GM23338 (cell line): Measurements from ENCODE around the gene GUCY1B1. TPM values are rescaled to one million over a fixed set of nuclear protein-coding genes. Genes with fewer than 3 reads are reported as not detected.

ENCODE experiments used
- ATAC-seq: fragments of 200-7000 bp; cut with Tn5 transposase; 3 replicates; pipeline ENCODE4 v1.9.1; 2020
- DNase-seq: peaks from one replicate; pipeline ENCODE4 v3.0.0-alpha.2; 2015; ENCODE audit warnings: low spot score
- H2AFZ ChIP-seq: fragments of 200-600 bp; sonication (generic); 2 replicates; pipeline ENCODE4 v1.8.0; 2016; ENCODE audit warnings: antibody characterized with exemption, mild to moderate bottlenecking, moderate library complexity
- H3F3A ChIP-seq: fragments of 200-600 bp; sonication (generic); replicated peaks from 2 replicates; pipeline ENCODE4 v1.8.0; 2017; ENCODE audit warnings: antibody characterized with exemption, mixed run types, low read depth
- H3K27ac ChIP-seq: fragments of 200-600 bp; sonication (generic); 2 replicates; pipeline ENCODE4 v1.6.1; 2016; ENCODE audit warnings: low read depth
- H3K27me3 ChIP-seq: fragments of 200-600 bp; sonication (generic); 2 replicates; pipeline ENCODE4 v1.8.0; 2016; ENCODE audit warnings: mild to moderate bottlenecking, mixed run types, moderate library complexity; ENCODE audit not compliant: insufficient read depth
- H3K36me3 ChIP-seq: fragments of 200-600 bp; sonication (generic); 2 replicates; pipeline ENCODE4 v1.8.0; 2016; ENCODE audit warnings: mild to moderate bottlenecking; ENCODE audit not compliant: insufficient read depth
- H3K4me1 ChIP-seq: fragments of 200-600 bp; sonication (generic); 2 replicates; pipeline ENCODE4 v1.8.0; 2016; ENCODE audit warnings: mild to moderate bottlenecking, moderate library complexity; ENCODE audit not compliant: insufficient read depth
- H3K4me2 ChIP-seq: fragments of 200-600 bp; sonication (generic); 2 replicates; pipeline ENCODE4 v1.7.1; 2017; ENCODE audit warnings: mixed run types
- H3K4me3 ChIP-seq: fragments of 200-600 bp; sonication (generic); 2 replicates; pipeline ENCODE4 v1.6.1; 2016; ENCODE audit warnings: mixed run types
- H3K79me2 ChIP-seq: fragments of 200-600 bp; sonication (generic); replicated peaks from 2 replicates; pipeline ENCODE4 v1.8.0; 2017; ENCODE audit warnings: mild to moderate bottlenecking; ENCODE audit not compliant: insufficient read depth
- H3K9me2 ChIP-seq: fragments of 200-600 bp; sonication (generic); 2 replicates; pipeline ENCODE4 v1.8.0; 2017; ENCODE audit not compliant: insufficient read depth
- H4K20me1 ChIP-seq: fragments of 200-600 bp; sonication (generic); replicated peaks from 2 replicates; pipeline ENCODE4 v1.8.0; 2017; ENCODE audit warnings: mild to moderate bottlenecking; ENCODE audit not compliant: insufficient read depth
- H3K27ac Mint-ChIP-seq: 2 replicates; pipeline ENCODE4 v1.8.0; 2020; ENCODE audit warnings: inconsistent platforms, mild to moderate bottlenecking, moderate library complexity, mixed read lengths
- H3K27me3 Mint-ChIP-seq: 3 replicates; pipeline ENCODE4 v1.8.0; 2022; ENCODE audit warnings: low read depth, mild to moderate bottlenecking, moderate library complexity, mixed read lengths, inconsistent platforms; ENCODE audit not compliant: insufficient read depth, poor library complexity
- H3K36me3 Mint-ChIP-seq: 3 replicates; pipeline ENCODE4 v1.8.0; 2021; ENCODE audit warnings: low read depth, mild to moderate bottlenecking, inconsistent platforms, moderate library complexity, mixed read lengths
- H3K4me1 Mint-ChIP-seq: 3 replicates; pipeline ENCODE4 v1.8.0; 2020; ENCODE audit warnings: mild to moderate bottlenecking, inconsistent platforms, mixed read lengths
- H3K4me3 Mint-ChIP-seq: 3 replicates; pipeline ENCODE4 v1.8.0; 2021; ENCODE audit warnings: moderate library complexity, mild to moderate bottlenecking, inconsistent platforms, mixed read lengths
- H3K9me3 Mint-ChIP-seq: 3 replicates; pipeline ENCODE4 v1.8.0; 2020; ENCODE audit warnings: moderate library complexity, mild to moderate bottlenecking, inconsistent platforms, mixed read lengths
- CREB1 ChIP-seq: fragments of 250-450 bp; sonication (Bioruptor Pico); IDR thresholded peaks from 2 replicates; pipeline ENCODE4 v1.5.0; 2020; ENCODE audit warnings: low read depth, mild to moderate bottlenecking, moderate library complexity
- EZH2 ChIP-seq: fragments of 200-600 bp; sonication (generic); IDR thresholded peaks from one replicate; pipeline ENCODE4 v1.8.0; 2017; ENCODE audit warnings: antibody characterized with exemption, mild to moderate bottlenecking, low read depth; ENCODE audit not compliant: unreplicated experiment
- EZH2phosphoT487 ChIP-seq: fragments of 200-600 bp; sonication (generic); IDR thresholded peaks from one replicate; pipeline ENCODE4 v1.8.1; 2018; ENCODE audit warnings: antibody characterized with exemption; ENCODE audit not compliant: unreplicated experiment
- JUNB ChIP-seq: IDR thresholded peaks from one replicate; pipeline ENCODE4 v1.6.1; 2016; ENCODE audit warnings: antibody characterized with exemption; ENCODE audit not compliant: unreplicated experiment
- NANOG ChIP-seq: IDR thresholded peaks from 2 replicates; pipeline ENCODE4 v1.6.1; 2016; ENCODE audit warnings: antibody characterized with exemption, borderline replicate concordance
- POLR2AphosphoS5 ChIP-seq: IDR thresholded peaks from 2 replicates; pipeline ENCODE4 v1.6.1; 2016; ENCODE audit warnings: antibody characterized with exemption, low read depth
- STAT1 ChIP-seq: IDR thresholded peaks from one replicate; pipeline ENCODE4 v1.6.1; 2016; ENCODE audit warnings: antibody characterized with exemption; ENCODE audit not compliant: unreplicated experiment
- ZNF114 ChIP-seq: fragments of 250-450 bp; sonication (Bioruptor Pico); IDR thresholded peaks from 2 replicates; pipeline ENCODE4 v1.5.0; 2020; ENCODE audit warnings: mild to moderate bottlenecking, moderate library complexity
- ZNF331 ChIP-seq: fragments of 250-450 bp; sonication (Bioruptor Pico); IDR thresholded peaks from 2 replicates; pipeline ENCODE4 v1.5.0; 2020; ENCODE audit warnings: low read depth, mild to moderate bottlenecking, moderate library complexity
- polyA plus RNA-seq: library from polyadenylated mRNA; unstranded; fragments of >200 nt; fragmentation: Nextera tagmentation; extraction: Ambion mirVana; gene quantifications from 2 replicates; pipeline ENCODE4 v1.2.1, GENCODE V29; 2016
- total RNA-seq: library from RNA; depleted of rRNA; stranded (reverse); fragments of >200 nt; shearing (Covaris generic); gene quantifications from 2 replicates; pipeline ENCODE4 v1.2.3, GENCODE V29; 2014
- TF ChIP-seq, protein P1 (sequence below): IDR thresholded peaks from one replicate; pipeline ENCODE4 v1.6.1; 2018; ENCODE audit warnings: antibody characterized with exemption; ENCODE audit not compliant: unreplicated experiment
- TF ChIP-seq, protein P2 (sequence below): fragments of 250-450 bp; sonication (Bioruptor Pico); IDR thresholded peaks from 2 replicates; pipeline ENCODE4 v1.5.0; 2020; ENCODE audit warnings: mild to moderate bottlenecking, moderate library complexity
- TF ChIP-seq, protein P3 (sequence below): IDR thresholded peaks from 2 replicates; pipeline ENCODE4 v1.6.1; 2016; ENCODE audit warnings: antibody characterized with exemption
- TF ChIP-seq, protein P4 (sequence below), 2 experiments: fragments of 200-600 bp in 1 of 2; sonication (generic) in 1 of 2; conservative IDR thresholded peaks; 2 replicates each; pipeline versions ENCODE4 v1.5.1 to v1.6.1; 2016 to 2017; ENCODE audit warnings: antibody characterized with exemption in 2 of 2, low read depth in 2 of 2, mild to moderate bottlenecking in 2 of 2, moderate library complexity in 1 of 2

The GUCY1B1 gene
- total and polyA plus RNA-seq, 2 experiments from 2014 or later: 2.6 to 4.3 TPM

DNA sequence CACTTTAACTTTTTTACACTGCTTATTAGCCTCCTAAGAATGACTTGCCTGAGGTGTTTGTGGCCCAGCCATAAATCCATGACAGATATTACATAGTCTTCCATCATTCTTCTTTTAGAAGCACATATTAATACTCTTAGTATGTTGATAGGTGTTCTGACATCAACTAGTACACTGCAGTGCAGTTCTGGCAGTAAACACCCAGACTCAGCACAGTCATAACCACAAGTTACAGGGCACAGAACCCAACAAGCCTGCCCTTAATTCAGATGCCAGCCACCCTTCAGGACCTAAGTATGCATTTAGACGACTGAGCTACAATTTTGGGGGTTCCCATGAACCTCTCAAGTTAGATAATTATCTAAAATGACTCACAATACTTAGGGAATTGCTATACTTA lies 36.5 kb upstream of the GUCY1B1 start:
- no peak overlapping the region for H3K4me2 ChIP-seq
- no peaks in the 10 kb centered on the region for H3F3A ChIP-seq
- H3K9me2 ChIP-seq: 0 out of 2 replicates have a peak, but pooled peaks cover 3% of the 10 kb centered on the region
- H3K4me1 ChIP-seq: no peaks in the 10 kb centered on the region
- H3K36me3 ChIP-seq: no peaks in the 10 kb centered on the region
- no peaks in the 10 kb centered on the region for H3K27me3 ChIP-seq
- no peaks in the 10 kb centered on the region for H3K27me3 Mint-ChIP-seq
- H3K4me3 ChIP-seq: no peak overlapping the region
- no peak overlapping the region for H3K27ac ChIP-seq
- peaks cover 16% of the 10 kb centered on the region for H3K4me1 Mint-ChIP-seq
- no peak overlapping the region for H2AFZ ChIP-seq
- ATAC-seq: no peak
- DNase-seq: no peak
- H3K9me3 Mint-ChIP-seq: no peaks in the 10 kb centered on the region
- H3K4me3 Mint-ChIP-seq: no peak overlapping the region
- H3K36me3 Mint-ChIP-seq: no peaks in the 10 kb centered on the region
- TF ChIP-seq EZH2 (no peak), EZH2phosphoT487 (no peak), JUNB (no peak), POLR2AphosphoS5 (no peak), CREB1 (no peak), ZNF331 (CRISPR knock-in tag) (no peak), STAT1 (no peak), NANOG (no peak), ZNF114 (CRISPR knock-in tag) (no peak)
- TF ChIP-seq, protein P1, sequence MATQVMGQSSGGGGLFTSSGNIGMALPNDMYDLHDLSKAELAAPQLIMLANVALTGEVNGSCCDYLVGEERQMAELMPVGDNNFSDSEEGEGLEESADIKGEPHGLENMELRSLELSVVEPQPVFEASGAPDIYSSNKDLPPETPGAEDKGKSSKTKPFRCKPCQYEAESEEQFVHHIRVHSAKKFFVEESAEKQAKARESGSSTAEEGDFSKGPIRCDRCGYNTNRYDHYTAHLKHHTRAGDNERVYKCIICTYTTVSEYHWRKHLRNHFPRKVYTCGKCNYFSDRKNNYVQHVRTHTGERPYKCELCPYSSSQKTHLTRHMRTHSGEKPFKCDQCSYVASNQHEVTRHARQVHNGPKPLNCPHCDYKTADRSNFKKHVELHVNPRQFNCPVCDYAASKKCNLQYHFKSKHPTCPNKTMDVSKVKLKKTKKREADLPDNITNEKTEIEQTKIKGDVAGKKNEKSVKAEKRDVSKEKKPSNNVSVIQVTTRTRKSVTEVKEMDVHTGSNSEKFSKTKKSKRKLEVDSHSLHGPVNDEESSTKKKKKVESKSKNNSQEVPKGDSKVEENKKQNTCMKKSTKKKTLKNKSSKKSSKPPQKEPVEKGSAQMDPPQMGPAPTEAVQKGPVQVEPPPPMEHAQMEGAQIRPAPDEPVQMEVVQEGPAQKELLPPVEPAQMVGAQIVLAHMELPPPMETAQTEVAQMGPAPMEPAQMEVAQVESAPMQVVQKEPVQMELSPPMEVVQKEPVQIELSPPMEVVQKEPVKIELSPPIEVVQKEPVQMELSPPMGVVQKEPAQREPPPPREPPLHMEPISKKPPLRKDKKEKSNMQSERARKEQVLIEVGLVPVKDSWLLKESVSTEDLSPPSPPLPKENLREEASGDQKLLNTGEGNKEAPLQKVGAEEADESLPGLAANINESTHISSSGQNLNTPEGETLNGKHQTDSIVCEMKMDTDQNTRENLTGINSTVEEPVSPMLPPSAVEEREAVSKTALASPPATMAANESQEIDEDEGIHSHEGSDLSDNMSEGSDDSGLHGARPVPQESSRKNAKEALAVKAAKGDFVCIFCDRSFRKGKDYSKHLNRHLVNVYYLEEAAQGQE: no peak
- TF ChIP-seq, protein P2, sequence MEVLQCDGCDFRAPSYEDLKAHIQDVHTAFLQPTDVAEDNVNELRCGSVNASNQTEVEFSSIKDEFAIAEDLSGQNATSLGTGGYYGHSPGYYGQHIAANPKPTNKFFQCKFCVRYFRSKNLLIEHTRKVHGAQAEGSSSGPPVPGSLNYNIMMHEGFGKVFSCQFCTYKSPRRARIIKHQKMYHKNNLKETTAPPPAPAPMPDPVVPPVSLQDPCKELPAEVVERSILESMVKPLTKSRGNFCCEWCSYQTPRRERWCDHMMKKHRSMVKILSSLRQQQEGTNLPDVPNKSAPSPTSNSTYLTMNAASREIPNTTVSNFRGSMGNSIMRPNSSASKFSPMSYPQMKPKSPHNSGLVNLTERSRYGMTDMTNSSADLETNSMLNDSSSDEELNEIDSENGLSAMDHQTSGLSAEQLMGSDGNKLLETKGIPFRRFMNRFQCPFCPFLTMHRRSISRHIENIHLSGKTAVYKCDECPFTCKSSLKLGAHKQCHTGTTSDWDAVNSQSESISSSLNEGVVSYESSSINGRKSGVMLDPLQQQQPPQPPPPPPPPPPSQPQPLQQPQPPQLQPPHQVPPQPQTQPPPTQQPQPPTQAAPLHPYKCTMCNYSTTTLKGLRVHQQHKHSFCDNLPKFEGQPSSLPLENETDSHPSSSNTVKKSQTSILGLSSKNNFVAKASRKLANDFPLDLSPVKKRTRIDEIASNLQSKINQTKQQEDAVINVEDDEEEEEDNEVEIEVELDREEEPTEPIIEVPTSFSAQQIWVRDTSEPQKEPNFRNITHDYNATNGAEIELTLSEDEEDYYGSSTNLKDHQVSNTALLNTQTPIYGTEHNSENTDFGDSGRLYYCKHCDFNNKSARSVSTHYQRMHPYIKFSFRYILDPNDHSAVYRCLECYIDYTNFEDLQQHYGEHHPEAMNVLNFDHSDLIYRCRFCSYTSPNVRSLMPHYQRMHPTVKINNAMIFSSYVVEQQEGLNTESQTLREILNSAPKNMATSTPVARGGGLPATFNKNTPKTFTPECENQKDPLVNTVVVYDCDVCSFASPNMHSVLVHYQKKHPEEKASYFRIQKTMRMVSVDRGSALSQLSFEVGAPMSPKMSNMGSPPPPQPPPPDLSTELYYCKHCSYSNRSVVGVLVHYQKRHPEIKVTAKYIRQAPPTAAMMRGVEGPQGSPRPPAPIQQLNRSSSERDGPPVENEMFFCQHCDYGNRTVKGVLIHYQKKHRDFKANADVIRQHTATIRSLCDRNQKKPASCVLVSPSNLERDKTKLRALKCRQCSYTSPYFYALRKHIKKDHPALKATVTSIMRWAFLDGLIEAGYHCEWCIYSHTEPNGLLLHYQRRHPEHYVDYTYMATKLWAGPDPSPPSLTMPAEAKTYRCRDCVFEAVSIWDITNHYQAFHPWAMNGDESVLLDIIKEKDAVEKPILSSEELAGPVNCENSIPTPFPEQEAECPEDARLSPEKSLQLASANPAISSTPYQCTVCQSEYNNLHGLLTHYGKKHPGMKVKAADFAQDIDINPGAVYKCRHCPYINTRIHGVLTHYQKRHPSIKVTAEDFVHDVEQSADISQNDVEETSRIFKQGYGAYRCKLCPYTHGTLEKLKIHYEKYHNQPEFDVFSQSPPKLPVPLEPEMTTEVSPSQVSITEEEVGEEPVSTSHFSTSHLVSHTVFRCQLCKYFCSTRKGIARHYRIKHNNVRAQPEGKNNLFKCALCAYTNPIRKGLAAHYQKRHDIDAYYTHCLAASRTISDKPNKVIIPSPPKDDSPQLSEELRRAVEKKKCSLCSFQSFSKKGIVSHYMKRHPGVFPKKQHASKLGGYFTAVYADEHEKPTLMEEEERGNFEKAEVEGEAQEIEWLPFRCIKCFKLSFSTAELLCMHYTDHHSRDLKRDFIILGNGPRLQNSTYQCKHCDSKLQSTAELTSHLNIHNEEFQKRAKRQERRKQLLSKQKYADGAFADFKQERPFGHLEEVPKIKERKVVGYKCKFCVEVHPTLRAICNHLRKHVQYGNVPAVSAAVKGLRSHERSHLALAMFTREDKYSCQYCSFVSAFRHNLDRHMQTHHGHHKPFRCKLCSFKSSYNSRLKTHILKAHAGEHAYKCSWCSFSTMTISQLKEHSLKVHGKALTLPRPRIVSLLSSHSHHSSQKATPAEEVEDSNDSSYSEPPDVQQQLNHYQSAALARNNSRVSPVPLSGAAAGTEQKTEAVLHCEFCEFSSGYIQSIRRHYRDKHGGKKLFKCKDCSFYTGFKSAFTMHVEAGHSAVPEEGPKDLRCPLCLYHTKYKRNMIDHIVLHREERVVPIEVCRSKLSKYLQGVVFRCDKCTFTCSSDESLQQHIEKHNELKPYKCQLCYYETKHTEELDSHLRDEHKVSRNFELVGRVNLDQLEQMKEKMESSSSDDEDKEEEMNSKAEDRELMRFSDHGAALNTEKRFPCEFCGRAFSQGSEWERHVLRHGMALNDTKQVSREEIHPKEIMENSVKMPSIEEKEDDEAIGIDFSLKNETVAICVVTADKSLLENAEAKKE (CRISPR knock-in tag): no peak
- TF ChIP-seq, protein P3, sequence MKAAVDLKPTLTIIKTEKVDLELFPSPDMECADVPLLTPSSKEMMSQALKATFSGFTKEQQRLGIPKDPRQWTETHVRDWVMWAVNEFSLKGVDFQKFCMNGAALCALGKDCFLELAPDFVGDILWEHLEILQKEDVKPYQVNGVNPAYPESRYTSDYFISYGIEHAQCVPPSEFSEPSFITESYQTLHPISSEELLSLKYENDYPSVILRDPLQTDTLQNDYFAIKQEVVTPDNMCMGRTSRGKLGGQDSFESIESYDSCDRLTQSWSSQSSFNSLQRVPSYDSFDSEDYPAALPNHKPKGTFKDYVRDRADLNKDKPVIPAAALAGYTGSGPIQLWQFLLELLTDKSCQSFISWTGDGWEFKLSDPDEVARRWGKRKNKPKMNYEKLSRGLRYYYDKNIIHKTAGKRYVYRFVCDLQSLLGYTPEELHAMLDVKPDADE: no peak
- TF ChIP-seq, protein P4, sequence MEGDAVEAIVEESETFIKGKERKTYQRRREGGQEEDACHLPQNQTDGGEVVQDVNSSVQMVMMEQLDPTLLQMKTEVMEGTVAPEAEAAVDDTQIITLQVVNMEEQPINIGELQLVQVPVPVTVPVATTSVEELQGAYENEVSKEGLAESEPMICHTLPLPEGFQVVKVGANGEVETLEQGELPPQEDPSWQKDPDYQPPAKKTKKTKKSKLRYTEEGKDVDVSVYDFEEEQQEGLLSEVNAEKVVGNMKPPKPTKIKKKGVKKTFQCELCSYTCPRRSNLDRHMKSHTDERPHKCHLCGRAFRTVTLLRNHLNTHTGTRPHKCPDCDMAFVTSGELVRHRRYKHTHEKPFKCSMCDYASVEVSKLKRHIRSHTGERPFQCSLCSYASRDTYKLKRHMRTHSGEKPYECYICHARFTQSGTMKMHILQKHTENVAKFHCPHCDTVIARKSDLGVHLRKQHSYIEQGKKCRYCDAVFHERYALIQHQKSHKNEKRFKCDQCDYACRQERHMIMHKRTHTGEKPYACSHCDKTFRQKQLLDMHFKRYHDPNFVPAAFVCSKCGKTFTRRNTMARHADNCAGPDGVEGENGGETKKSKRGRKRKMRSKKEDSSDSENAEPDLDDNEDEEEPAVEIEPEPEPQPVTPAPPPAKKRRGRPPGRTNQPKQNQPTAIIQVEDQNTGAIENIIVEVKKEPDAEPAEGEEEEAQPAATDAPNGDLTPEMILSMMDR (conservative IDR thresholded peaks at IDR 0.05; ENCODE audit: low read depth in 2 of 2): no peak
- H4K20me1 ChIP-seq: no peaks in the 10 kb centered on the region
- H3K79me2 ChIP-seq: no peaks in the 10 kb centered on the region
- H3K27ac Mint-ChIP-seq: no peak overlapping the region
